ENCODE measurements around the gene STX16.

The STX16 gene

DNA sequence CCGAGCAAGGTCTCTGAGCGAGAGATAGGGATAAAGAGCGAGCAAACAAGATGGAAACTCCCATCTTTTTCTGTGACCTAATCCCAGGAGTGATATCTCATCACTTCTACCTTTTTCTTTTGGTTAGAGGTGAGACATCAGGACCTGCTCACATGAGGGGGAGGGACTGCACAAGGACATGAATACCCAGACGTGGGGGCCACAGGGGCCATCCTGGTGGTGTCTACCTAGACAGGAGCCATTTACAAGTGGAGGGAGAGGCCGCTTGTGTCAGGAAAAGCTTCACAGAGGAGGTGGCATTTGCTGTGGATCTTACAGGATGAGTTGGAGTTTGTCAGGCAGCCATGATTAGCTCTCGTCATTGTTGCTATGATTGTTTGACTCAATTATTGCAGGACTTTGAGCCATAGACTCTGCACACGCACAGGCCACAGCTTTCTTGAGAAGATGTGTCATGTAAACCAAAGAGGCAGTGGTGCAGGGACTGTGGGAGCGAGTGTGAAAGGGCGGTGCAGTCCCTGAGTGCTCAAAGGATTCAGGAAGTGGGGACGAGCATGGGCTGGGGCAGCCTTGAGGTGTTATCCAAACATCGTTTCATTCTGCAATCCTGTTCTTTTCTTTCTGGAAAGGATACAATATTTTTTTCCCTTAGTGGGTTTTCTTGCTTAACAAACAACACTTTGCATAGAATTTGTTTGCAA lies 49.2 kb downstream of the STX16 start:
- DNase-seq, result no peak

DNA sequence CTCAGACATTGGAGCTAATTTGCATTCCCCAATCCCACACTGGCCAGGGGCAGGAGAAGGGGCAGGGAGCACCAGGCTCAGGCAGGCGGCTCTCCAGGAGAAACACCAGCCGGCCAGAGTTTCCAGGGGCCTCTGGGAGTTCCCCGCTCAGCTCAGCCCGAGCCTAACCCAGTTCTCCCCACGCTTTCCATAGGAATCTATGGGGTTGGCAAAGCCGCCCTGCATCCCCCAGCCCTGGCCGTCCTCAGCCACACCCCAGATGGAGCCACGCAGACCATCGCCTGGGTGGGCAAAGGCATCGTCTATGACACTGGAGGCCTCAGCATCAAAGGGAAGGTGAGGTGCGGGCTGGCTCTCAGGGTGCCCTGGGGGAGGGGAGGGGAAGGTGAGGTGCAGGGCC lies 49.7 kb downstream of the STX16 start:
- DNase-seq, result no peak

DNA sequence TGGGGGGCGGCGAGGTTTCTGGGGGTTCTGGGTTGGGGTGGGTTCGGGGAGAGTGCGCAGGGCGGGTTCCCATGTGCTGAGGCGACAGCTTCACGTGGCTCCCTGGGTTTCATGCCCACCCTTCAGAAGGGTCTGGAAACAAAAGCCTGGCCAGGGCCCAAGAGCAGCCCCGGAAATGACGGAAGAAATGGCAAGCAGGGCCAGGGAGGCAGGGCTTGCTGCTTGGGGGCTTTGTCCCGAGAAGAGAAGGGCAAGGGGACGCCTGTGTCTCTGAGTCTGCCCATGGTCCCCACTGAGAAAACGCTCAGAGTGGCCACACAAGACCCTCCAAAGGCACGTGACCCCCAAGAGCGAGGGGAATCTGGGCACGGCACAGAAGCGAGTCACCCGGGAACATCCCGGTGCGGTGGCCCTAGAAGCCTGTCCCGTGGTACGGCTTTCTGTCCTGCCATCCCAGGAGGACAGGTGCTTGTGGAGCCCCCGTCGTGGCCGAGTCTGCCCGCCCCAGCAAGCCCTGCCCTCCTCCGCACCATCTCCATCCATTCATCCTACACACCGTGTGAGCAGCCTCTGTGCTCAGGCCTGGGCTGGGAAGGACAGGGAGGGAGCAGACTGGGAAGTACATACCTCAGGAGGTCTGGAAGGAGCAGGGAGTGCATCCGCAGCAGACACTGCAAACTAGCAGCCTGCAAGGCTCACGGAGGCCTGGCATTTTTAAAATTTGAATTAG lies 50.5 kb downstream of the STX16 start:
- DNase-seq, result no peak

DNA sequence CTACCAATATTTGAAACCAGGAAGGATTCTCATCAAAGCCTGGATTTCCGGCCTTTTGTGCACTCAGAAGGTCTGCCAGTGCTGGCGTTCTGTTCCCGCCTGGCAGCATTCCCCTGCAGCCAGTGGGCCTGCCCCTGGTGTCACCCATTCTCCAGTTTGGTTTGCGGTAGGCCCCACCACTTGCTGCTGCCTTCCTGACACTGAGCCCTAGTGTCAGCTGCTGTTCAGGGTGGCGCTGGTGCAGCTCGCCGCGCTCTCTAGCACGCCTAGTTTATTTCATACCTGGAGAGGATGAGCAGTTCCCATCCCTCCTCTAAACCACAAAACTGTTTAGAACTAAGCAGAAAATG lies 51.1 kb downstream of the STX16 start:
- DNase-seq, result no peak

DNA sequence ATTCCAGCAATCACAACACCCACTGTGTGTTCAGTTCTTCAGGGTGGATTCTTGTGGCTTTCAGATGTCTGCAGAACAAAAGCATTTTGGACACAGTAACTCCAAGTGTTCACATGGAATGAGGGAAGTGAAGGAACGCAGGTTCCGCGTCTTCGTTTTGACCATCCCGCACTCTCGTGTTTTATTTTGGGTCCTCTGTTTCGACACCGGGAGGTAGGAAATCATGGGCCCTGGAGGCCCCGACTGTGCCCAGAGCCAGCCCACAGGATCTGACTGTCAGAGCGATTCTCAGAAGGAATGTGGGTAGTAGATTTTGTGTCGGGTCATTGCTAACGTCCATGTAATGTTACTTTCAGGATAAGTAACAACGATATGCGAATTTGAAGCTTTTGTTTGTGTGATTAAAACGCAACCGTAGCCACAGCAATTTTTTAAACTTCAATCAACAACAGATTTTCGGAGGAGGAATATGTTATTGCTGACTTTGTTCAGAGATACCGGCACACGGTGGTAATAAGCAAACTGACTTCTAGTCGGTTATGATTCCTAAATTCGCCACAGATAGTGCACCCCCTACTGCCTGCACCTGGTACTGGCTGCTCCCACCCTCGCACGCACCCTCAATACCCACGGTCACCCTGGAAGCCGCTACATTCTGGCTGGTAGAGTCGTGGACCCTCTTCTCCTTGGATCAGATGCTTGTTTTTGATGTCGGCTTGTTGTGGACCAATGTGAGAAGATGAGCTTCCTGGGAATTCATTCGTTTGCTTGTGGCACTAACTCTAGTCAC lies 52.0 kb downstream of the STX16 start:
- no peak for DNase-seq

DNA sequence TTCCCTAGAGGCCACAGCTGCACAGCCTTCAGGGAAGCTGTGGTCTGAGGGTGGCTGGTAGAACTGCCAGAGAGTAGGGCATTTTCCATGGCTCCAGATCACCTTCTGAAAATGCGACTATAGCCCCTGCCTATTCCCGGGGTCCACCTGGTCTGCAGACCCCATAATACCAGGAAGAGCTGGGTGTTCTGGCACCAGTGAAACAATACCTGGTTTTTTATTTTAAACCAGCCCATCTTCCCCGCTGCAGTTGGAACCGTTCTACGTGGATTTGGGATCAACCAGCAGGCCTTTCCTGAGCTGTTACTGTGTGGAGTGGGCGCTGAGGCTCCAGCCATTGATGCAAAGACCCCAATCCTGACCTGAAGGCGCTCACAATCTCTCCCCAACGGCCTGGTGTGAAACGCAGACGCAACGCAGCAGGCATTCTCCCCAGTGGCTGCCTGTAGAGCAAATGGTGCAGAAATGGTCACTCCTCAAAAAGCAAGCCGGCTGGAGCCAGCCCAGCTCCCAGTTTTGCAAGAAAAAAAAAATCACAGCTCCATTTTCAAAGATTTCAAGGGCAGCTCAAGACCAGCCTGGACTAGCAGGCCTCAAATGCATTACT lies 52.8 kb downstream of the STX16 start:
- DNase-seq, result no peak

DNA sequence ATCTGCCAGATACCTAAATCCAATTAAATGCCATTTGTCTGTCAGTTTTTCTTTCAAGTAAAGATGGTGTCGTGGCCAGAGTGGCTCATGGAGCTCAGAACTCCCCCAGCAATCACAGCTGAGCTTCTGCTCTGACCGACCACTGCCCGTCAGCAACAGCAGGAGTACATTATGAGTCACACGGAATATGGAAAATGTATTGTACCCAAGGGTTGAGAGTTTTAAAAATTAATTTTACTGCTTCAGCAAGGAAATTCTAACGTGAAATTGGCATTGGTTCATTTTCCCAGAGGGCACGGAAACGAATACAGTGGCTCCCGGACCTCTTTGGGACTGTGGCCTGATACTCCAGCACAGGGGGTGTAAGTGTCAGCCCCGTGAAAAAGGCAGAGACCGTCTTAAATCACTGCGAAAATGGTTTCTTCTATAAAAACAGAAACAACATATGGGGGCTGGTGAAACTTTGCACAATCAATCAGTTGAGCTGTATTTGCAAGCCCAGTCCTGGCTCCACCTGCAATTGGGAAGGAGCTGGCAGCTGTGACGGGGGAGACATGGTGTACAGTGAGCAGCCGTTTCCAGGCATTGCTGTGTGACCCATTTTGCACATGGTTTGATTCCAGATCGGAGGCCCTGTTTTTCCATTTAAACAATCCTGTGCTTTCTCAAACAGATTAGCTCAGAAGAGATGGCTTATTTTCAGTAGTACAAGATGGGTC lies 54.3 kb downstream of the STX16 start:
- no peak for DNase-seq

DNA sequence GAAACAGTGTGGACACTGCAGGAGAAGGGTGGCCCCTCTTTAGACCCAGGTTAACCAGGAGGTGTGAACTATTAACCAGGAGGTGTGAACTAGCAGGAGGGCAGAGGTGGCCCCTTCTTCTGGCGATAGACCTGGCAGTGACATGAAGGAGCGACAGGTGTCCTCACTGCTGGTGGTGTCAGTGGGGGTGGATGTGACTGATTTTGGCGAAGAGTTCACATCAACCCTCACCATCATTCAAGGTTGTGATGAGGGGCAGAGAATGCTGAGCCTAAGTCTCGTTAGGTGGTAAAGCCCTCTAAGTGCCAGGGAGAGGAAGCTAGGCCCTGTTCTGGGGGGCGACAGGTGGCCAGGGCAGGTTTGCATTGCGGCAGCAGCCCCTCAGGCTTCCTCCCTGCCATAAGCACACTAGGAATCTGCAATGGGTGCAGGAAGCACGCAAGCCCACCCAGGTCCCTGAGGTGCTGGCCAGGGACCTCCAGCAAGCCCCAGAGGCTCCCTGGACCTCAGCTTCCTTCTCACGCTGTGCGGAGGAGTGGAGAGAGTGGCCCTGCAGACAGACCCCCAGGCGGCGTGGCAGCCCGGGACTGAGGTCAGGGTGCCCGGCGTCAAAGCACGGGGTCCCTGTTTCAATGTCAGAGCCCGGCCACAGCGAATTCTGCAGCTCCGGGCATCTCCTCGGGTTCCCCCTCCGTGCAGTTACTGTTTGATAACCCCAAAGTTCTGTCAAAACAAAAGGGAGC lies 55.2 kb downstream of the STX16 start:
- DNase-seq, result no peak

DNA sequence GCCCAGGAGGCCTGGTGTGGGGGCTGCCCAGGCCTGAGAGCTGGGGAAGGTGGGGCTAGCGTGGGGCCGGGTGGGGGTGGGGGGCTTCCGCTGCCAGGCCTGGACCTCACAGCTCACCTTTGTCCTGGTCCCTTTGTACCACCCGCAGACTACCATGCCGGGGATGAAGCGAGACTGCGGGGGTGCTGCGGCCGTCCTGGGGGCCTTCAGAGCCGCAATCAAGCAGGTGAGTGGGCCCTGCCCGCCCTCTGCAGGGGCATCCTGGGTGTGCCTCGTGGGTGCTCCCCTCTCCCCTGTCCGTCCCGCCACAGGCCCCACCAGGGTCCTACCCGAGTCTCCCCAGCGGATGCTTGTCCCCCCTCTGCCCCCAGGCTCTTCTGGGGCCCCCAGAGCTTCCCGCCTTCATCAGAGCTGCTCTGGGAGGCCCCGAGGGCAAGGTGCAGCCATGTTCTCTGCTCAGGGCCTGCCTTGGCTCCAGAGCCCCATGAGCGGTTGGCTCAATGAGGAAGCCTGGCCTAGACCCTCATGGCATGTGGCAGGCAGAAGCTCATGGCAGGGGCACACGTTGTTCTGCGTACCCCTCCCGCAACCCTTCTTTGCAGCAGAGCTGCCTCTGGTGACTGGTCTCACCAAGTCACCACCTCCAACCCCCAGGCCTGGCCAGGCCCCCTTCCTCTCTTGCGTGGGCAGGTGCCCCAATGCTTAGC lies 56.0 kb downstream of the STX16 start:
- no peak for DNase-seq

DNA sequence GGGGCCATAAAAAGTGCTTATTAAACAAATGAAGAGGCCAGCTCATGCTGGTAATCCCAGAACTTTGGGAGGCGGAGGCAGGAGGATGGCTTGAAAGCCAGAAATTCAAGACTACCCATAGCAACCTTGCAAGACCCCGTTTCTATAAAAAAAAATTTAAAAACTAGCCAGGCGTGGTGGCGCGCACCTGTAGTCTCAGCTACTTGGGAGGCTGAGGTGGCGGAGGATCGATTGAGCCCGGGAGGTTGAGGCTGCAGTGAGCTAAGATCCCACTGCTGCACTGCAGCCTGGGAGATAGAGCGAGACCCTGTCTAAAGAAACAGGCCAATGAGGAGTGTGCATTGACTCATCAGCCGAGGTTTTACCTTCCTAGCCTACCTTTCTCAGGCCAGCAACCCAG lies 56.7 kb downstream of the STX16 start:
- DNase-seq, result no peak

DNA sequence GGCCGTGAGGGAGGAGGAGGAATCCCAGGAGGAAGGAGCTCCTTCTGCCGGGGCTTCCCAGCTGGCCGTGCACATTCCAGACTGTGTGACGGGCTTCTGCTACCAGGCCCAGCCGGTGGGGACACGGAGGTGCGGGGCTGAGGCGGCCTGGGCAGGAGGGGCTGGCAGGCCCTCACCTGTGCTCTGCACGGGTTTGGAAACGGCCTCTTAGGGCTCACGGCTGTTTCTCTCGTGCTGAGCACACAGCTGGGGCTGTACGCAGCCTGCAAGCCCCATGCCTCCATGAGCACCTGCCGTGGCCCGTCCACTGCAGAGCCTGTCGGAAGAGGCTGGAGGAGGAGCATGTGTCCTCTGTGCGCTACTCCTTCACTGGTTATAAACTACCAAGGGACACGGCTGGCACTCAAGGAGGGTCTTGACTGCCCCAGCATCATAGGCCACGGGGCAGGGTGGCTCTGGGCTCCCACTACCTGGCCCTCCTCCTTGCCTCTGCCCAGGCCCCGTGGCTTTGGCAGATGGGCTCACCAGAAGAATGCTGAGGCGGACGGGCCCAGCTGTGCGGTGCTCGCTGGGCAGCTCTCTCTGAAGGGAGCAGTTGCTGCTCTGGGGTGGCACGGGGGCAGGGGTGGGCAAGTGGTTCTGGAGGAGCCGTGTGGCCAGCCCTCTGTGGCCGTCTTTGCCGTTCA lies 57.3 kb downstream of the STX16 start:
- DNase-seq, result no peak

DNA sequence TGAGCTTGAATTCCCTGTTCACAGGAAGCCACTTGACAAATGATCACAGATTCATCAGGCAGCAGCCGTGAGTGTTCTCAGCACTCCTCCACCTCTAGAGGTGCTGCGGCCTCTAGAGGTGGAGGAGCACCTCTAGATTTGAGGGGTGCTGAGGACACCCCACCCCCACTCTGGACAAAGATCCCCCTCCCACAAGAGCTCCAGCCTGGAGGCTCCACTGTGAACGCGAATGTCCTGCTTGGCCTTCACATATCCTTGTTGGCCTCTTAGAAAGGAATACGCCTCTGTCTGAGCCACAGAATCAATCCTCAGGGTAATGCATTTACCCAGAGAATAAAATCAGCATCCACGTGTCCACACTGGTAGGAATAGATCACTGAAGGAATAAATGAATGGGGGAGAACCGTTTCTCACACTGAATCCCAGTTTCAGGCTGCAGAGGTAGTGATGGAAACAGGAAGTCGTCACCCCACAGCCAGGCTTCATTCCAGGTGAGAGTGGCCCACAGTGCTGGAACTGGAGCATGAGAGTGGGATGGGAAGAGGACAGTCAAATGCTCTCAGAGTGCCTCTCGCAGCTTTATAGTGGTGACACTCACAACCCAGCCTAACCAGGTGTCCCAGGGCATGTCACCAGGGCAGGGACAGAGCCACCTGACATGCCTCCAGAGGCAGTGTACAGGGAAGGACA lies 58.1 kb downstream of the STX16 start:
- no peak for DNase-seq

DNA sequence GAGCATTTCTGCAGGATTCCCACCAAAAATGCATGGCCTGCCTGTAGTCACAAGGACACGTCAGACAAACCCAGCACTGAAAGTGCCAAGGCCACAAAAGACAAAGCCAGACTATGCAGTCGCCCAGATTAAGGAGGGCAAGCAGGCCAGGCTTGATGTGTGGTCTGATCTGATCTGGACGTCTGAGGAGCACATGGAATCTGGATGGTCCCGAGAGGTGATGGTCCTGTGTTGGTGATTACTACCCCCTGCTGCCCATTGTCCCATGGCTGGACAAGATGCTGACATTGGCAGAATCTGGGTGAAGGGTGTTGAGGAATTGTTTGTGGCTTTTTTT lies 58.6 kb downstream of the STX16 start:
- no peak for DNase-seq

DNA sequence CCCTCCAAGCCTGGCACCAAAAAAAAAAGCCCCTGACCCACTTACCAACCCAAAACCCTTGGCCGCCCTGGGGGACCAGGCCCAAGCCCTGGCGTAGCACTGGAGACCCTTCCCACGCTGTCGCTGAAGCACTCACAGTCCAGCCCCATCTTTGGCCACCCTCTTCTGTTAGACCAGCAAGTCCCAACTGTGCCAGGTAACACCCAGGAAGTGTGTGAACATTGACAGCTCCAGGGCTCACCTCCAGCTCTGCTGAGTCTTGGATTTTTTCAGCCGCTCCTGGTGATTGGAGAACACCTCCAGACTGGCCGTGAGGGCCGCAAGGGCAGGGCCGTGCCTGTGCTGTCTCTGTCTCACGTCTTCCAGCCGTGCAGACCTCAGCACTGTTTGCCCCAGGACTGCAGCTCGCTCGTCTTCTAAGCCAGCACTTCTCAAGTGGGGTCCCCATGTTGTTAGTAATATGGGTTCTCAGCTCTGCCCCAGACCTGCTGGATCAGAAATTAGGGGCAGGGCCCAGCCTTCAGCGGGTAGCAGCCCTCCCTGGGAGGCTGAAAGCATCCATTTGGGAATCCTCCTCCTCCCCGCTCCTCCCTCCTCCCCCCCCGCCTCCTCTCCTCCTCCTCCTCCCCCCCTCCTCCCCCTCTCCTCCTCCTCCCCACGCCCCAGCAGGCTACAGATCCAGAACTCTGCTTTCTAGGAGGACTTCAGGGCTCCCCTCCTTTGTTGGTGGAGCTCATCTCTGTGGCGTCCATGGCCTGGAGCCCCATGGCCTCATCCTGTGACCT lies 59.6 kb downstream of the STX16 start:
- no peak for DNase-seq

DNA sequence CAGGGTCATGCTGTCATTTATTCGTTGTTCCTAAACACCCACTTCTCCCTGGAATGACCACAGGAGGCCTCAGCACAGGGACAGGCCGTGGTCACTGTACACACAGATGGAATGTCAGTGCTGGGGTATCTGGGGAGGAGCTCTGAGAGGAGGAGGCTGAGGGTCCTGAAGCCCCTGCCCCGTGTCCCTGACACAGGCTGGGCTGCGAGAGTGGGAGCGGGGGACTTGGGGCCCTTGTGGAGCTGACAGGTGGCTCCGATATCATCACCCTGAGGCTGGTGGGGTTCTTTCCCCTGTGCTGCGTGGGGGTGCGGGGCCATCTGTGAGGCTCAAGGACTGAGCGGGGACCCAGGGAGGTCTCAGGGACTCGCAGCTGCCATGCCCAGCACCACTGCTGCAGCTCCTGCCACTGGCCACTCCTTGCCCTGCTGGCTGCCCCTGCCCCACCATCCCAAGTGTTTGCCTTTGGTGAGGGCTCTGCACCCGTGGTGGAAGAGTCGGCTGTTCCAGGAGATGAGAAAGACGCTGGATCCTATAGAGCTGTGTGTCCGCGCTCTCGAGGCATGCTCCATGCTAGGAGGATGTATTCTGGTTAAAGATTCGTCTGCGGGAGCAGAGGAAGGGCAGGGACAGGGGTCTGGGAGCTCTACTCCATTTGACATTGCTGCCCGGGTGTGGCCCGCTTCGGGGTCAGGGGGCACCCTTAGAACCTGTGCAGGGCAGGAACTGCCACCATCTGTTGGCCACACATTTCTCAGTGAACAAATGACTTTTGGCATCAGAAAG lies 60.4 kb downstream of the STX16 start:
- DNase-seq, result no peak

DNA sequence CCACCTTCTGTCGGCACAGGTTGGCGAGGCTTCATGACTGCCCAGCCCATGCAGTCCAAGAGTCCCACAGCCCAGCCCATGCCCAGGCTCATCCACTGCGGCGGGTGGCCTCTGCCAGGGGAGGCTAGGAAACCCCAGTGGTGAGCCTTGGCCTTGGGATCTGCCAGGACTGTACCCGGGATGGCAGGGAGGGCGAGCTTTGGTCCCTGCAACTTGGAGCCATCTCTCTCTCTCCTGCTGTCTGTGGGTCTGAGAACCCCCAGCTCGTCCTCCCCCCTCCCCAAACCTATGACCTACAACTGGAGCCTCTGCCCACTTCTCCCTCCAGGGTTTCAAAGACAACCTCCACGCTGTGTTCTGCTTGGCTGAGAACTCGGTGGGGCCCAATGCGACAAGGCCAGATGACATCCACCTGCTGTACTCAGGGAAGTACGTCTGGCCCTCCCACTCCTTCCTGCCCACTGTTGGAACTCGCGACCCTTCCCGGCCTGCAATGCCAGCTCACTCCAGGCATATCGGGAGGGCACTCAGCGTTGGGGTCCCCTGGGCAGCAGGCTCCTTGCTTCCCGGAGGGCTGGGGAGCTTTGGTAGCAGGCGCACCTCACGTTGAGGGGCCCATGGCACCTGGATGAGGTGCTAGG lies 61.2 kb downstream of the STX16 start:
- DNase-seq, result no peak

DNA sequence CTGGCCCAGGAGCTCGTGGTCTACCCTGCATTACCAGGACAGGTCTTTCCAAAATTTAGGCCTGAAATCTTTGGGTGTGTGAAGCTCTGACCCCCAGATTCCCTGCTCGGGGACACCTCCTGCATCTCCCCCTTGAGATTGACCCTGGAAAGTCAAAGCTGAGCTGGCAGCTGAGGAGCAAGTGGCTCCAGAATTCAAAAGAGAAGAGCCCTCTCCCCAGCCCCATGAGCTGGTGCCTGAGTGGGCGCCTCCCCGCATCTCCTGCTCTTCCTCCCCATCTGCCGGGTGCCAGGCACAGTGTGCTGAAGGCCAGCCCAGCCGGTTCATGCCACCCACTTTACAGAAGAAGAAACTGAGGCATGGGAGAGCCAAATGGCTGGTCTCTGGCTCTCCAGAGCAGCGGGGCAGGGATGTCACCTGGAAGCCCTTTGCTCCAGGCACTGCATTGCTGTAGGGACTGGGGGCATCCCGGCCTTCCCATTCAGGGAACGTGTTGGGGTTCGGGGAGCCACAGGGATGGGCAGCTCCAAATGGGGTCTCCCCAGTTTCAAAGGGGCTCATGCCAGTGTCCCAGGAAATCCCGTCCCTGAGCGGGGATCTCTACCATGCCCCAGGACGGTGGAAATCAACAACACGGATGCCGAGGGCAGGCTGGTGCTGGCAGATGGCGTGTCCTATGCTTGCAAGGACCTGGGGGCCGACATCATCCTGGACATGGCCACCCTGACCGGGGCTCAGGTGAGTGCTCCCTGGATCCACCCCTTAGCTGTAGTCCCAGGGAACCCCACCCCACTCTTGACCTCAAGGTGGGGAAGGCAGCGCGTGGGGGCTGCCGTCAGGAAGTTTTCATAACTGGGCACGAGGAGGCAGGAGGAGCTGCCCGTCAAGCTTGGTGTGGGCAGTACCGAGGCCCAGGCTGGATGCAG lies 62.0 kb downstream of the STX16 start:
- DNase-seq, result no peak

Measured in NCI-H1436 treated with DMSO at 0.1 percent for 48 hours (cell line).